K562 (cell line): ENCODE data around the gene MCRS1. TPM values are rescaled to one million over a fixed set of nuclear protein-coding genes. Genes with fewer than 3 reads are reported as not detected.

Source experiments
- ATAC-seq: fragments of 200-7000 bp; cut with Tn5 transposase; 3 replicates; pipeline ENCODE4 v1.9.1; 2020; ENCODE audit warnings: moderate library complexity
- BruUV-seq: library from RNA; stranded (reverse); fragments of 400-500 nt; replicated peaks from 2 replicates; lab custom pipeline; 2021; lab: Mats Ljungman, UMichigan
- CTCF ChIA-PET: fragments of 300-600 bp; formaldehyde crosslinking; extraction: SDS; loops from one replicate; lab custom pipeline; 2021; ENCODE audit warnings: low intra/inter-chr PET ratio; lab: Yijun Ruan, JAX
- POLR2A ChIA-PET: fragments of 300-600, 350-650 bp; sonication (Branson Sonifier 250); formaldehyde crosslinking; extraction: SDS; loops from one replicate; lab custom pipeline; 2021; ENCODE audit warnings: antibody characterized with exemption, inconsistent platforms; lab: Yijun Ruan, JAX
- DNase-seq, 4 experiments: peaks; one replicate each; pipeline versions ENCODE4 v3.0.0 to v3.0.0-alpha.2; 2011 to 2018; ENCODE audit warnings: low spot score in 3 of 4, mixed read lengths in 3 of 4; ENCODE audit errors: extremely low read depth in 1 of 4
- FAIRE-seq: peaks from 2 replicates; lab custom pipeline; 2011; peaks lifted over from hg19 to GRCh38; lab: Jason Lieb, UNC
- H2AFZ ChIP-seq: 2 replicates; pipeline ENCODE4 v1.6.0; 2011; ENCODE audit warnings: low read depth, low read length, control low read depth, inconsistent platforms
- H3K27ac ChIP-seq: fragments of 200-600 bp; 3 replicates; pipeline ENCODE4 v1.8.0; 2011; ENCODE audit warnings: low read depth, mild to moderate bottlenecking, control low read depth, inconsistent platforms, low read length, moderate library complexity, mixed read lengths; ENCODE audit errors: extremely low read depth
- H3K27me3 ChIP-seq, 2 experiments: fragments of 300-600 bp in 1 of 2; 2 replicates in 1 of 2; 3 replicates in 1 of 2; pipeline versions ENCODE4 v1.6.0 to v1.8.0; 2011; ENCODE audit warnings: inconsistent platforms in 2 of 2, low read length in 2 of 2, mild to moderate bottlenecking in 1 of 2, mixed read lengths in 1 of 2, moderate library complexity in 1 of 2; ENCODE audit not compliant: control insufficient read depth in 2 of 2, insufficient read depth in 2 of 2
- H3K36me3 ChIP-seq: fragments of 300-600 bp; 3 replicates; pipeline ENCODE4 v1.8.0; 2011; ENCODE audit warnings: mild to moderate bottlenecking, low read length, inconsistent platforms; ENCODE audit not compliant: control insufficient read depth, insufficient read depth
- H3K4me1 ChIP-seq, 2 experiments: fragments of 200-600 bp in 1 of 2; replicated peaks in 1 of 2; 2 replicates in 1 of 2; 3 replicates in 1 of 2; pipeline versions ENCODE4 v1.5.1 to v1.8.0; 2011; ENCODE audit warnings: inconsistent platforms in 2 of 2, low read length in 2 of 2, mild to moderate bottlenecking in 1 of 2, mixed read lengths in 1 of 2, moderate library complexity in 1 of 2; ENCODE audit not compliant: control insufficient read depth in 2 of 2, insufficient read depth in 2 of 2
- H3K4me2 ChIP-seq: 2 replicates; pipeline ENCODE4 v1.6.1; 2011; ENCODE audit warnings: low read length, control low read depth, inconsistent platforms, mixed read lengths; ENCODE audit not compliant: insufficient read depth
- H3K4me3 ChIP-seq: fragments of 200-600 bp; sonication (generic), shearing (Covaris generic); 2 replicates; pipeline ENCODE4 v1.5.1; 2016; ENCODE audit warnings: control low read depth, inconsistent platforms
- H3K79me2 ChIP-seq: fragments of 200-600 bp; 3 replicates; pipeline ENCODE4 v1.8.0; 2011; ENCODE audit warnings: low read length, inconsistent platforms; ENCODE audit not compliant: control insufficient read depth, insufficient read depth
- H3K9ac ChIP-seq, 2 experiments: 2 replicates each; pipeline versions ENCODE4 v1.6.0 to v1.6.1; 2011; ENCODE audit warnings: low read depth in 2 of 2, low read length in 2 of 2, control low read depth in 1 of 2, inconsistent platforms in 1 of 2, mild to moderate bottlenecking in 1 of 2, mixed read lengths in 1 of 2; ENCODE audit not compliant: insufficient read depth in 1 of 2
- H3K9me1 ChIP-seq: one replicate; pipeline ENCODE4 v1.6.0; 2011; ENCODE audit warnings: inconsistent platforms, mild to moderate bottlenecking, low read length, moderate library complexity; ENCODE audit not compliant: control insufficient read depth, insufficient read depth
- H3K9me3 ChIP-seq: replicated peaks from 2 replicates; pipeline ENCODE4 v1.5.1; 2011; ENCODE audit warnings: low read depth, low read length, inconsistent platforms; ENCODE audit not compliant: control insufficient read depth, insufficient read depth
- H4K20me1 ChIP-seq: replicated peaks from 2 replicates; pipeline ENCODE4 v1.6.1; 2011; ENCODE audit warnings: low read length, inconsistent platforms, mixed read lengths; ENCODE audit not compliant: control insufficient read depth, insufficient read depth
- ARID3B ChIP-seq: fragments of 250-450 bp; sonication (Bioruptor Pico); IDR thresholded peaks from 2 replicates; pipeline ENCODE4 v1.4.0; 2020; ENCODE audit warnings: borderline replicate concordance
- BCOR ChIP-seq: fragments of 450-650 bp; IDR thresholded peaks from 2 replicates; pipeline ENCODE4 v1.6.1; 2016
- ERF ChIP-seq: fragments of 450-650 bp; formaldehyde crosslinking; IDR thresholded peaks from 2 replicates; pipeline ENCODE4 v1.4.0; 2020; ENCODE audit warnings: mild to moderate bottlenecking, mixed read lengths
- FUS ChIP-seq: fragments of 200-400 bp; formaldehyde crosslinking; optimal IDR thresholded peaks from 2 replicates; pipeline ENCODE3; 2017; ENCODE audit warnings: low read depth, low read length
- GMEB1 ChIP-seq: fragments of 250-450 bp; sonication (Bioruptor Pico); IDR thresholded peaks from 2 replicates; pipeline ENCODE4 v1.4.0; 2020; ENCODE audit warnings: mild to moderate bottlenecking
- HOMEZ ChIP-seq: fragments of 250-450 bp; sonication (Bioruptor Pico); IDR thresholded peaks from 2 replicates; pipeline ENCODE4 v1.4.0; 2020; ENCODE audit warnings: mild to moderate bottlenecking, moderate library complexity
- JUND ChIP-seq, 2 experiments: IDR thresholded peaks; 2 replicates in 1 of 2; 3 replicates in 1 of 2; pipeline ENCODE4 v1.6.1; 2011; ENCODE audit warnings: borderline replicate concordance in 2 of 2, low read depth in 2 of 2, low read length in 2 of 2, improper control_type of control experiment in 1 of 2, missing biosample characterization in 1 of 2, missing genetic modification characterization in 1 of 2, missing genetic modification reagents in 1 of 2
- RBM25 ChIP-seq: fragments of 200-400 bp; formaldehyde crosslinking; IDR thresholded peaks from 2 replicates; pipeline ENCODE4 v1.6.1; 2018; ENCODE audit warnings: low read length, low read depth, moderate library complexity; ENCODE audit not compliant: severe bottlenecking
- RNF2 ChIP-seq: sonication (generic); IDR thresholded peaks from 2 replicates; pipeline ENCODE4 v1.6.1; 2016
- SMAD4 ChIP-seq: fragments of 250-450 bp; sonication (Bioruptor Pico); conservative IDR thresholded peaks from 2 replicates; pipeline ENCODE4 v1.8.0; 2021; ENCODE audit warnings: inconsistent platforms, mild to moderate bottlenecking, moderate library complexity
- SMC3 ChIP-seq: conservative IDR thresholded peaks from 2 replicates; pipeline ENCODE4 v1.6.1; 2011; ENCODE audit warnings: low read depth, low read length, improper control_type of control experiment; ENCODE audit not compliant: insufficient read depth
- TSC22D4 ChIP-seq: fragments of 450-650 bp; IDR thresholded peaks from 2 replicates; pipeline ENCODE4 v1.6.1; 2016; ENCODE audit warnings: missing genetic modification characterization, missing biosample characterization, control low read depth
- VEZF1 ChIP-seq: fragments of 200-800 bp; sonication (Bioruptor generic); IDR thresholded peaks from 2 replicates; pipeline ENCODE4 v1.6.1; 2017; ENCODE audit warnings: missing genetic modification characterization, missing compliant biosample characterization
- ZNF146 ChIP-seq: IDR thresholded peaks from one replicate; pipeline ENCODE4 v1.6.1; 2018; ENCODE audit warnings: missing compliant biosample characterization; ENCODE audit not compliant: unreplicated experiment
- ZNF436 ChIP-seq: fragments of 250-450, 450-650 bp; sonication (Bioruptor Pico); formaldehyde crosslinking; IDR thresholded peaks from 2 replicates; pipeline ENCODE4 v1.7.0; 2020; ENCODE audit warnings: mild to moderate bottlenecking
- ZNF551 ChIP-seq: fragments of 250-450 bp; sonication (Bioruptor Pico); IDR thresholded peaks from 2 replicates; pipeline ENCODE4 v1.5.0; 2021; ENCODE audit warnings: mild to moderate bottlenecking, moderate library complexity
- WGBS: fragments of 100-300 bp; shearing (Covaris generic); methylation state at CpG from one replicate; pipeline ENCODE4 v1.1.6; 2016; ENCODE audit warnings: low coverage, mixed read lengths; ENCODE audit not compliant: insufficient coverage; ENCODE audit errors: missing lambda C conversion rate; 5-methylcytosine and 5-hydroxymethylcytosine counted together
- in situ Hi-C: fragments of 300-500 bp; cut with MboI; formaldehyde crosslinking; loops from 4 replicates; pipeline ENCODE4 v1.15.0; 2018; ENCODE audit warnings: inconsistent platforms, mixed read lengths
- intact Hi-C: fragments of 100-400 bp; cut with micrococcal nuclease; formaldehyde crosslinking; loops from 2 replicates; pipeline ENCODE4 v1.14.2; 2022
- polyA plus RNA-seq, 8 experiments: library from polyadenylated mRNA; depleted of rRNA in 4 of 8; stranded (reverse) in 5 of 8; unstranded in 3 of 8; fragments of >200 nt; fragmentation: Nextera tagmentation in 2 of 8; fragmentation: Illumina TruSeq in 1 of 8; extraction: Ambion mirVana in 2 of 8; extraction: Trizol in 1 of 8; gene quantifications; 2 replicates each; pipeline versions ENCODE4 v1.2.1 to v1.2.3, GENCODE V29; 2011 to 2014; ENCODE audit warnings: inconsistent platforms in 1 of 8, missing spikeins in 1 of 8
- total RNA-seq, 7 experiments: library from RNA; depleted of rRNA in 6 of 7; stranded (reverse); fragments of >200 nt in 6 of 7; fragmentation: Illumina TruSeq in 2 of 7; extraction: Trizol in 2 of 7; gene quantifications; 2 replicates each; pipeline versions ENCODE4 v1.2.1 to v1.2.3, GENCODE V29; 2011 to 2021; ENCODE audit warnings: low replicate concordance in 1 of 7

Gene MCRS1
- total and polyA plus RNA-seq, 9 of the 15 experiments (the other 6 are each of a cell fraction or from before 2014, with no cell fraction given), result 50.0 to 100 (median 73.2) TPM

- no TSS peak for BruUV-seq
- Histone ChIP-seq H3K27ac (no peak overlapping the region), H3K9me3 (no peaks in the 10 kb centered on the region), H3K9ac (no peak overlapping the region), H3K4me3 (no peak overlapping the region), H3K27me3 (no peaks in the 10 kb centered on the region), H3K36me3 (no peaks in the 10 kb centered on the region), H3K9me1 (no peaks in the 10 kb centered on the region), H3K79me2 (no peaks in the 10 kb centered on the region), H2AFZ (no peak overlapping the region), H3K4me2 (no peak overlapping the region), H4K20me1 (no peaks in the 10 kb centered on the region), H3K4me1 (no peaks in the 10 kb centered on the region; a peak in 1 of 5 replicates)
- in situ Hi-C loops (no loop called here), intact Hi-C loops (no loop called here)
- DNase-seq (no peak), ATAC-seq (no peak), FAIRE-seq (no peak)
- 73% methylated on average over 5 of the region's 7 CpGs for WGBS
- ChIA-PET CTCF (no interaction called here), POLR2A (interaction anchor here (1.0 kb wide), 1 partner anchor 125 kb away, joined by 3 read pairs; the partner anchor contains the start of gene TMBIM6)
- TF ChIP-seq ZNF436 (CRISPR knock-in tag) (no peak), ERF (no peak), RNF2 (no peak), BCOR (0 out of 2 replicates have a peak, but pooled peaks have one; percentile 9), HOMEZ (CRISPR knock-in tag) (no peak), ARID3B (CRISPR knock-in tag) (no peak), RBM25 (peak; percentile 72), SMC3 (no peak), GMEB1 (CRISPR knock-in tag) (no peak), SMAD4 (CRISPR knock-in tag) (no peak), TSC22D4 (tag) (no peak), VEZF1 (no peak), ZNF551 (CRISPR knock-in tag) (no peak), ZNF146 (CRISPR knock-in tag) (no peak), FUS (no peak), JUND (IDR thresholded peaks at IDR 0.05; ENCODE audit: borderline replicate concordance, low read depth, low read length) (0 out of 2 replicates have a peak, but pooled peaks have one; percentile 20), JUND (tag; IDR thresholded peaks at IDR 0.05; ENCODE audit: borderline replicate concordance, low read depth, low read length) (no peak)
Measured at GRCh38 chr12:49615725-49616124, 47.8 kb upstream of the MCRS1 start.
